ENCODE results near the gene SARM1. TPM values are rescaled to one million over a fixed set of nuclear protein-coding genes. Genes with fewer than 3 reads are reported as not detected.

The SARM1 gene
- total RNA-seq, 2 donors from 2014 or later: 6.2 to 7.7 TPM

DNA sequence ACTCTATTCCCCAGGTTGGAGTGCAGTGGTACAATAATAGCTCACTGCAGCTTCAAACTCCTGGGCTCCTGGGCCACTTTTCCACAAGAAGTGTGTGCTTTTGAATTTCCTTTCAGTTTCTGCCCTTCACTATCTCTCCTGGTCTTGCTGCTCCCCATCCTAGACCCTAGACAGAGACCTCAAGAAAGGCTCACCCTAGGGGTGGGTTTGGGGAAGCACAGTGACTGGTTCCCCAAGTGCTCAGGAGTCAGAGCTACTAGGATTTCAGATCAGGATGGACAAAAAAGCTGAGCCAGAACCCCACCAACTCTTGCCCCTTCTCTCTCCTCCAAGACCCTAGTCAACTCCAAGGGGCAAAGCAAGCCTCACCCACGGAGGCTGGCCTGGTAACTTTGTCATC lies 4.9 kb upstream of the SARM1 start:
- DNase-seq (ENCODE audit: low spot score): no peak
- H3K36me3 ChIP-seq: peaks cover 25% of the 10 kb centered on the region
- TF ChIP-seq, protein P1, sequence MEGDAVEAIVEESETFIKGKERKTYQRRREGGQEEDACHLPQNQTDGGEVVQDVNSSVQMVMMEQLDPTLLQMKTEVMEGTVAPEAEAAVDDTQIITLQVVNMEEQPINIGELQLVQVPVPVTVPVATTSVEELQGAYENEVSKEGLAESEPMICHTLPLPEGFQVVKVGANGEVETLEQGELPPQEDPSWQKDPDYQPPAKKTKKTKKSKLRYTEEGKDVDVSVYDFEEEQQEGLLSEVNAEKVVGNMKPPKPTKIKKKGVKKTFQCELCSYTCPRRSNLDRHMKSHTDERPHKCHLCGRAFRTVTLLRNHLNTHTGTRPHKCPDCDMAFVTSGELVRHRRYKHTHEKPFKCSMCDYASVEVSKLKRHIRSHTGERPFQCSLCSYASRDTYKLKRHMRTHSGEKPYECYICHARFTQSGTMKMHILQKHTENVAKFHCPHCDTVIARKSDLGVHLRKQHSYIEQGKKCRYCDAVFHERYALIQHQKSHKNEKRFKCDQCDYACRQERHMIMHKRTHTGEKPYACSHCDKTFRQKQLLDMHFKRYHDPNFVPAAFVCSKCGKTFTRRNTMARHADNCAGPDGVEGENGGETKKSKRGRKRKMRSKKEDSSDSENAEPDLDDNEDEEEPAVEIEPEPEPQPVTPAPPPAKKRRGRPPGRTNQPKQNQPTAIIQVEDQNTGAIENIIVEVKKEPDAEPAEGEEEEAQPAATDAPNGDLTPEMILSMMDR (IDR thresholded peaks at IDR 0.05): no peak

DNA sequence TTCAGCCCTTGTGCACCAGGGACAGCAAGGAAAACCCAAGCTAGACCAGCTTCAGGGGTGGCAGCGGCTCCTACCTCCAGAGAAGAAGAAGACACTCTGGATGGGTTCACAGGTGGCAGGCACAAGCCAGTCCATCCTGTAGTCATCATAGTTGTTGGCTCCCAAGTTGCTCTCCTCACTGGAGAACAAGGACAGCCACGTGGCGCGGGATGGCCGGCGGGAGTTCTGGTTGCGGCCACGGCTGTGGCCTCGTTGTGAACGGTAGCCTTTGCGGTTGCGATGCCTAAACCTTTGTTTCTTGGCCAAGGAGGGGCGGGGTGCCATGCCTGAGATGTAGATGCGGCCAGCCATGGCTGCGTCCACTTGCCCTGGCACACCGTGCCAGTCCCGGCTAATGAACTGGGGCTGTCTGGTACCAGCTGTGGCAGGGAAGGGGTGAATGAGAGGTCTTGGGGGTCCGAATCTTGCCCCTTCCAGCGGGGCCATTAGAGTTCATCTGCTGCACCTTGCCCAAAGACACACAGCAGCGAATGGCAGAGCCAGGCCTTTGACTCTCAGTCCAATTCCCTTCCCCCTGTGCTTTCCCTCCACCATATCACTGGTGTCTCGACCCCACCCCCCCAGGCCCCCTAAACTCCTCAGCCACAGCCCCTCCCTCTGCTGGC lies 3.7 kb upstream of the SARM1 start:
- TF ChIP-seq, protein P1 (IDR thresholded peaks at IDR 0.05): no peak
- Histone ChIP-seq H3K27ac (no peak overlapping the region), H3K9me3 (no peaks in the 10 kb centered on the region), H3K4me1 (peaks cover 0 to 26% of the 10 kb centered on the region in 2 donors), H3K4me3 (no peak overlapping the region), H3K27me3 (no peaks in the 10 kb centered on the region), H3K36me3 (peaks cover 16% of the 10 kb centered on the region)
- no peak for DNase-seq (ENCODE audit: low spot score)

More for the DNA sequence above, 4.9 kb upstream of the SARM1 start:
- H3K4me1 ChIP-seq: peaks cover 0 to 16% of the 10 kb centered on the region in 2 donors
- H3K27ac ChIP-seq: no peak overlapping the region
- H3K9me3 ChIP-seq: no peaks in the 10 kb centered on the region
- H3K4me3 ChIP-seq: no peak overlapping the region
- no peaks in the 10 kb centered on the region for H3K27me3 ChIP-seq

DNA sequence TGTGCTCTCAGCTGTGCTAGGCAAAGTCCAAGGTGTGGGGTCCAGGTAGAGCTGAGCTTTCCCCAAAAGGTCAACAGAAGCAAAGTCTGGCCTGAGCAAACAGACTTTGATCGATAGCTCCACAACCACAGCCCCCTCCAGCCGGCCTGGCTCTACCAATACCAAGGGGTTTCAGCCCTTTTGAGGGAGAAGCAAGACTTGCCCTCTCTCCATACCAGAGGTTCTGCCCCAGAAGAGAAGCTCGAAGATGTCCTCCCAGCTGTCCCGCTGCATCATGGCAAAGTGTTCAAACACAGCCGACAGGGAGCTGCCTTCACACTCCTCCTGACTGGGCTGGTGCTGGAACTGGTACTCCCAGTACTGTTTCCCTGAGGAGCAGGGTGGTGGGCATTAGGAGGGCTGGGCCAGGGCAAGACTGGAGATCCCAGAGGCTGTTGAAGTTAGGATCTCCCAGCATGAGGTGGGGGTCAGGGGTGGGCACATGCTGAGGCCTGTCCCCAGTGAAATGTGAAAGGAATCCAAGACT lies 3.1 kb upstream of the SARM1 start:
- Histone ChIP-seq H3K36me3 (peaks cover 10% of the 10 kb centered on the region), H3K27ac (no peak overlapping the region), H3K9me3 (no peaks in the 10 kb centered on the region), H3K4me1 (peaks cover 0 to 32% of the 10 kb centered on the region in 2 donors), H3K27me3 (no peaks in the 10 kb centered on the region), H3K4me3 (no peak overlapping the region)
- no peak for DNase-seq (ENCODE audit: low spot score)
- TF ChIP-seq, protein P1 (IDR thresholded peaks at IDR 0.05): no peak

DNA sequence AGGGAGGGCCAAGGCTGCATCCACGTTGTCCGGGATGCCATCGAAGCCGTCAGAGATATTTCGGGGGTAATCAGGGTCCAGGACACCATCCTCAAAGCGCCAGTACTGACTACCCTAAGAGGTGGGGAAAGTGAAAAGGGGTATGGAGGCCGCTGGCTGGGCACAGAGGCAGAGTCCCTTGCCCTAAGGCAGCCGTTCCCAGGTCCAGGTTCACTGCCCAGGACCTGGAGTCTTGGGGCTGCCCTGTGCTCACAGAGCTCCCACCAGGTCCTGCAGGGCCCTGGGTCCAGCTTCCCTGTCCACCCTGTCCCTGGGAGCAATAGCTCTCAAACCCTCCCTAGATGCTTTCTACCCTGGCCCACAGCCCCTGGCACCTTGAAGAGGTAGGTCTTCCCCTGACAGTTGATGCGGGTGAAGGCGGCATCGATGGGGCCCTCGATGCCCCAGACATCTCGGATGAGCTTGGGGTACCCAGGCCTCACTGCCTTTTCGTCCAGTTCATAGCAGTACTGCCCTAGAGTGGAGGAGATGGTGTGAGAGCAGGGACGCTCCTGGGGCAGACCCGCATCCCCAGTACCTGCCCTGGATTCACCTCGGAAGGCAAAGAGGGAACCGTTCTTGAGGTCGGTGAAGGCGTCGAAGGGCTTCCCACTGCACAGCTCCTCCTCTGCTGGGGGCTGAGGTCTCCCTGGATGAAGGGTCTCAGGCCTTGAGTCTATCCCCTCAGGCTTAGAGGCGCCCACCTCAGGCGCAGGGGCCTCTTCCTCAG lies 2.4 kb upstream of the SARM1 start:
- TF ChIP-seq, protein P1 (IDR thresholded peaks at IDR 0.05): no peak
- peaks cover 2% of the 10 kb centered on the region for H3K36me3 ChIP-seq
- DNase-seq (ENCODE audit: low spot score): no peak
- H3K27me3 ChIP-seq: no peaks in the 10 kb centered on the region
- H3K4me1 ChIP-seq: peaks cover 0 to 37% of the 10 kb centered on the region in 2 donors
- no peaks in the 10 kb centered on the region for H3K9me3 ChIP-seq
- no peak overlapping the region for H3K4me3 ChIP-seq
- H3K27ac ChIP-seq: no peak overlapping the region

DNA sequence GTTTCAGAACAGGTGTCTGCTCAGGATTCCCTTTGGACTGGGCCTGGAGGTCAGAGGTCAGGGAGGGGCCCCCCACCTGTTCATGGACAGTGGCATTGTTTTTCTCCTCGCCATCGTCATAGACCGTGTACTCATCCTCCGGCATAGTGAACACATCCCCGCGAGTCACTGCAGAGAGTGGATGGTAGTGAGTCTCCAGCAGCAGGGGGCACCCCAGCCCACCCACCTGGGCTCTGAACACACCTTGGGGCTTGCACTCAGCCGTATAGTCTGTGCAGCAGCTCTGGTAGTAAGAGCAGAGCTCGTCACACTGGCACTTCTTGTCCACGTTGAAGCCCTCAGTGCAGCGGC lies 1.8 kb upstream of the SARM1 start:
- Histone ChIP-seq H3K4me3 (no peak overlapping the region), H3K4me1 (peaks cover 0 to 37% of the 10 kb centered on the region in 2 donors), H3K36me3 (no peaks in the 10 kb centered on the region), H3K27me3 (no peaks in the 10 kb centered on the region), H3K27ac (peak overlapping the region; percentile 57 to 69), H3K9me3 (no peaks in the 10 kb centered on the region)
- no peak for DNase-seq (ENCODE audit: low spot score)
- TF ChIP-seq, protein P1 (IDR thresholded peaks at IDR 0.05): no peak
